Neural progenitor cell (in vitro differentiated cells): ENCODE results near the gene OSBPL1A.

Experiments
- EZH2 ChIP-seq: fragments of 200-600 bp; sonication (generic); IDR thresholded peaks from 2 replicates; pipeline ENCODE4 v1.6.1; 2017; ENCODE audit warnings: antibody characterized with exemption, mild to moderate bottlenecking, moderate library complexity
- TF ChIP-seq, protein P1 (sequence below): fragments of 200-600 bp; sonication (generic); IDR thresholded peaks from 2 replicates; pipeline ENCODE4 v1.5.1; 2017; ENCODE audit warnings: antibody characterized with exemption, mild to moderate bottlenecking

DNA sequence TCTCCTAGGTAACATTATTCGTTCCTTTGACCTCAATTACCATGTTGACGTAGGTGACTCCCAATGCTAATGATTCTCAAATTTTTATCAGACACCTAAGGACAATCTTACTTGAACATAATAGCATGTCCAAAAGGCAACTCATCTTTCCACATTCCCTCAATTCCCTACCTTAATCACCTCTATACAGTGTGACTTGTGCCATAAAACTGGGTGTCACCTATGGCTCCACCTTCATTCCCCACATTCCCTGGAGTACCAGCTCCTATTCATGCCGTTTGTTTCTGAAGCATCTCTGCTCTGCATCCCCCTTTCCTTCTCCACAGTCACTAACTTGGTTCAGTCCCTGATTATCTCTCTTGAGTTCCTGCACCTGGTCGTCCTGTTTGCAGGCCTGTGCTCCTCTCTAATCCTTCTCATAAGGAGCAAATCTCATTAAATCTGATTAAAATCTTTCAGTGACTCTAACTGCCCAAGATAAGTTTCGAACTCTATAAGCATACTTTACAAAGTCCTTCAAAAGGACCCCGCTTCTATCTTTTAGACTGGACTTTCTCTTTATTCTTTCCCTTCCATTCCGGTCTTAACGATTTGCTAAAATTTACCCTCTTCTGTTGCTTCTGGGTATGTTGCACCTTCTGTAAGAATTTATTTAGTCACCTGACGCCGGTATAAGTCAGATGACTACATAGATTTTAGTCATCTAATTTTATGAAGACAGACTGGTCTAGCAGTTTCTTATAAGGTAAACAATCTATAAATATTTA lies 128.7 kb downstream of the OSBPL1A start:
- TF ChIP-seq, protein P1, sequence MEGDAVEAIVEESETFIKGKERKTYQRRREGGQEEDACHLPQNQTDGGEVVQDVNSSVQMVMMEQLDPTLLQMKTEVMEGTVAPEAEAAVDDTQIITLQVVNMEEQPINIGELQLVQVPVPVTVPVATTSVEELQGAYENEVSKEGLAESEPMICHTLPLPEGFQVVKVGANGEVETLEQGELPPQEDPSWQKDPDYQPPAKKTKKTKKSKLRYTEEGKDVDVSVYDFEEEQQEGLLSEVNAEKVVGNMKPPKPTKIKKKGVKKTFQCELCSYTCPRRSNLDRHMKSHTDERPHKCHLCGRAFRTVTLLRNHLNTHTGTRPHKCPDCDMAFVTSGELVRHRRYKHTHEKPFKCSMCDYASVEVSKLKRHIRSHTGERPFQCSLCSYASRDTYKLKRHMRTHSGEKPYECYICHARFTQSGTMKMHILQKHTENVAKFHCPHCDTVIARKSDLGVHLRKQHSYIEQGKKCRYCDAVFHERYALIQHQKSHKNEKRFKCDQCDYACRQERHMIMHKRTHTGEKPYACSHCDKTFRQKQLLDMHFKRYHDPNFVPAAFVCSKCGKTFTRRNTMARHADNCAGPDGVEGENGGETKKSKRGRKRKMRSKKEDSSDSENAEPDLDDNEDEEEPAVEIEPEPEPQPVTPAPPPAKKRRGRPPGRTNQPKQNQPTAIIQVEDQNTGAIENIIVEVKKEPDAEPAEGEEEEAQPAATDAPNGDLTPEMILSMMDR = no peak
- TF ChIP-seq EZH2 = no peak
